ENCODE results near the gene FAAP20. TPM values are rescaled to one million over a fixed set of nuclear protein-coding genes. Genes with fewer than 3 reads are reported as not detected.
A peak's percentile ranks its signal among the peaks of the same experiment; 100 is the strongest.

Gene FAAP20
- total and polyA plus RNA-seq, 9 of the 15 experiments (the other 6 are each of a cell fraction or from before 2014, with no cell fraction given): 0.58 to 143 (median 9.9) TPM

DNA sequence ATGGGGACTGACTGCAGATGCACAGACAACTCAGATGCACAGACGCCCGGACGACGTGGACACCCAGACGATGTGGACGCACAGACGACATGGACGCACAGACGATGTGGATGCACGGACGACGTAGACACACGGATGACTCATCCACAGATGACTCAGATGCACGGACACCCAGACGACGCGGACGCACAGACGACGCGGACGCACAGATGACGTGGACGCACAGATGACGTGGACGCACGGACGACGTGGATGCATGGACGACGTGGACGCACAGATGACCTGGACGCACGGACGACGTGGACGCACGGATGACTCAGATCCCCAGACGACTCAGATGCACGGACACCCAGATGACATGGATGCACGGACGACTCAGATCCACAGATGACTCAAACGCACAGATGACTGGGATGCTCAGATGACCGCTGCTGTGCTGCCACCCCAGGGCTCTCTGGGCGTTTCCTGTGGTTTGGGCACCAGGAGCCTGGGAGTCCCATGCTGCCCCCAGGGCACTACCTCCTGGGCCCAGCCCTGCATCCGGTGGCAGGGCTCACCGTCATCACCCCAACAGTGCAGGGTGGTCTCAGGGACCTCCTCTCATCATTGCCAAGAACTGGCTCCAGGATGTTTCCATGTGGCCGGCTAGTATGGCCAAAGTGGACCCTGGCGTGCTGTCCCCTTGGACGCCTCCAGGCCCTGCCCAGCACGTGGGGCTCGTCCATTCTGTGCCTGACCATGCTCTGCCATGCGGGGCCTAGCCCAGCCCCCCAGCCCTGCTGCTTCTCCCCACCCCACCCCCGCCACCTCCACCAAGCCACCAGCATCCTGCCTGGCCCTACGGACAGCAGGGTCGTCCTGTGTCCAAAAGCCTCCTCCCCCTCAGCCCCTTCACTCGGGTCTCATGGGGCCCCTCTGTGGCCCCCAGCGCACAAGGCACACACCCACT is 14.0 kb downstream of the FAAP20 start (continued):
- TF ChIP-seq, protein P1, sequence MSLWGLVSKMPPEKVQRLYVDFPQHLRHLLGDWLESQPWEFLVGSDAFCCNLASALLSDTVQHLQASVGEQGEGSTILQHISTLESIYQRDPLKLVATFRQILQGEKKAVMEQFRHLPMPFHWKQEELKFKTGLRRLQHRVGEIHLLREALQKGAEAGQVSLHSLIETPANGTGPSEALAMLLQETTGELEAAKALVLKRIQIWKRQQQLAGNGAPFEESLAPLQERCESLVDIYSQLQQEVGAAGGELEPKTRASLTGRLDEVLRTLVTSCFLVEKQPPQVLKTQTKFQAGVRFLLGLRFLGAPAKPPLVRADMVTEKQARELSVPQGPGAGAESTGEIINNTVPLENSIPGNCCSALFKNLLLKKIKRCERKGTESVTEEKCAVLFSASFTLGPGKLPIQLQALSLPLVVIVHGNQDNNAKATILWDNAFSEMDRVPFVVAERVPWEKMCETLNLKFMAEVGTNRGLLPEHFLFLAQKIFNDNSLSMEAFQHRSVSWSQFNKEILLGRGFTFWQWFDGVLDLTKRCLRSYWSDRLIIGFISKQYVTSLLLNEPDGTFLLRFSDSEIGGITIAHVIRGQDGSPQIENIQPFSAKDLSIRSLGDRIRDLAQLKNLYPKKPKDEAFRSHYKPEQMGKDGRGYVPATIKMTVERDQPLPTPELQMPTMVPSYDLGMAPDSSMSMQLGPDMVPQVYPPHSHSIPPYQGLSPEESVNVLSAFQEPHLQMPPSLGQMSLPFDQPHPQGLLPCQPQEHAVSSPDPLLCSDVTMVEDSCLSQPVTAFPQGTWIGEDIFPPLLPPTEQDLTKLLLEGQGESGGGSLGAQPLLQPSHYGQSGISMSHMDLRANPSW (CRISPR knock-in tag; IDR thresholded peaks at IDR 0.05): peak; percentile 96; the same call in 1 of the 2 replicates
- TF ChIP-seq ZNF23 (CRISPR knock-in tag; IDR thresholded peaks at IDR 0.05) (no peak), YY1 (IDR thresholded peaks at IDR 0.05; ENCODE audit: borderline replicate concordance in 1 of 3, control insufficient read depth in 1 of 3, extremely low read depth in 1 of 3, insufficient read depth in 3 of 3, insufficient read length in 1 of 3, insufficient replicate concordance in 2 of 3, low read depth in 1 of 3, low read length in 2 of 3) (peak in 2 of 3 experiments; percentile 48 to 50), TCFL5 (CRISPR knock-in tag; conservative IDR thresholded peaks at IDR 0.05) (no peak), NFIC (IDR thresholded peaks at IDR 0.05) (peak; percentile 89), ZNF561 (CRISPR knock-in tag; conservative IDR thresholded peaks at IDR 0.05) (no peak), NFE2L1 (tag; IDR thresholded peaks at IDR 0.05; ENCODE audit: borderline replicate concordance, low read depth) (no peak), BCL6 (CRISPR knock-in tag; IDR thresholded peaks at IDR 0.05) (no peak), EP400 (IDR thresholded peaks at IDR 0.05) (peak; percentile 99), MAFG (tag; conservative IDR thresholded peaks at IDR 0.05) (peak; percentile 78), KHSRP (IDR thresholded peaks at IDR 0.05) (peak; percentile 98), MTA3 (IDR thresholded peaks at IDR 0.05; ENCODE audit: borderline replicate concordance) (peak; percentile 98), CTBP1 (IDR thresholded peaks at IDR 0.05; ENCODE audit: borderline replicate concordance) (peak; percentile 94), CHD1 (IDR thresholded peaks at IDR 0.05; ENCODE audit: low read length) (no peak), GATA2 (CRISPR knock-in tag; IDR thresholded peaks at IDR 0.05) (no peak), GABPA (tag; conservative IDR thresholded peaks at IDR 0.05; ENCODE audit: low read depth) (no peak)
- TF ChIP-seq, protein P2, sequence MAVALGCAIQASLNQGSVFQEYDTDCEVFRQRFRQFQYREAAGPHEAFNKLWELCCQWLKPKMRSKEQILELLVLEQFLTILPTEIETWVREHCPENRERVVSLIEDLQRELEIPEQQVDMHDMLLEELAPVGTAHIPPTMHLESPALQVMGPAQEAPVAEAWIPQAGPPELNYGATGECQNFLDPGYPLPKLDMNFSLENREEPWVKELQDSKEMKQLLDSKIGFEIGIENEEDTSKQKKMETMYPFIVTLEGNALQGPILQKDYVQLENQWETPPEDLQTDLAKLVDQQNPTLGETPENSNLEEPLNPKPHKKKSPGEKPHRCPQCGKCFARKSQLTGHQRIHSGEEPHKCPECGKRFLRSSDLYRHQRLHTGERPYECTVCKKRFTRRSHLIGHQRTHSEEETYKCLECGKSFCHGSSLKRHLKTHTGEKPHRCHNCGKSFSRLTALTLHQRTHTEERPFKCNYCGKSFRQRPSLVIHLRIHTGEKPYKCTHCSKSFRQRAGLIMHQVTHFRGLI (CRISPR knock-in tag; IDR thresholded peaks at IDR 0.05): no peak
- TF ChIP-seq, protein P3, sequence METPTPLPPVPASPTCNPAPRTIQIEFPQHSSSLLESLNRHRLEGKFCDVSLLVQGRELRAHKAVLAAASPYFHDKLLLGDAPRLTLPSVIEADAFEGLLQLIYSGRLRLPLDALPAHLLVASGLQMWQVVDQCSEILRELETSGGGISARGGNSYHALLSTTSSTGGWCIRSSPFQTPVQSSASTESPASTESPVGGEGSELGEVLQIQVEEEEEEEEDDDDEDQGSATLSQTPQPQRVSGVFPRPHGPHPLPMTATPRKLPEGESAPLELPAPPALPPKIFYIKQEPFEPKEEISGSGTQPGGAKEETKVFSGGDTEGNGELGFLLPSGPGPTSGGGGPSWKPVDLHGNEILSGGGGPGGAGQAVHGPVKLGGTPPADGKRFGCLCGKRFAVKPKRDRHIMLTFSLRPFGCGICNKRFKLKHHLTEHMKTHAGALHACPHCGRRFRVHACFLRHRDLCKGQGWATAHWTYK (CRISPR knock-in tag; IDR thresholded peaks at IDR 0.05): no peak
- TF ChIP-seq, protein P4, sequence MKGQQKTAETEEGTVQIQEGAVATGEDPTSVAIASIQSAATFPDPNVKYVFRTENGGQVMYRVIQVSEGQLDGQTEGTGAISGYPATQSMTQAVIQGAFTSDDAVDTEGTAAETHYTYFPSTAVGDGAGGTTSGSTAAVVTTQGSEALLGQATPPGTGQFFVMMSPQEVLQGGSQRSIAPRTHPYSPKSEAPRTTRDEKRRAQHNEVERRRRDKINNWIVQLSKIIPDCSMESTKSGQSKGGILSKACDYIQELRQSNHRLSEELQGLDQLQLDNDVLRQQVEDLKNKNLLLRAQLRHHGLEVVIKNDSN (CRISPR knock-in tag; IDR thresholded peaks at IDR 0.05): peak; percentile 72
- TF ChIP-seq, protein P5, sequence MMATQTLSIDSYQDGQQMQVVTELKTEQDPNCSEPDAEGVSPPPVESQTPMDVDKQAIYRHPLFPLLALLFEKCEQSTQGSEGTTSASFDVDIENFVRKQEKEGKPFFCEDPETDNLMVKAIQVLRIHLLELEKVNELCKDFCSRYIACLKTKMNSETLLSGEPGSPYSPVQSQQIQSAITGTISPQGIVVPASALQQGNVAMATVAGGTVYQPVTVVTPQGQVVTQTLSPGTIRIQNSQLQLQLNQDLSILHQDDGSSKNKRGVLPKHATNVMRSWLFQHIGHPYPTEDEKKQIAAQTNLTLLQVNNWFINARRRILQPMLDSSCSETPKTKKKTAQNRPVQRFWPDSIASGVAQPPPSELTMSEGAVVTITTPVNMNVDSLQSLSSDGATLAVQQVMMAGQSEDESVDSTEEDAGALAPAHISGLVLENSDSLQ (IDR thresholded peaks at IDR 0.05): peak; percentile 84
